IMR-90 (cell line): ENCODE results near the gene MAST3. TPM values are rescaled to one million over a fixed set of nuclear protein-coding genes. Genes with fewer than 3 reads are reported as not detected.

ENCODE experiments used
- ATAC-seq: fragments of 200-7000 bp; cut with Tn5 transposase; 2 replicates; pipeline ENCODE4 v1.9.1; 2020; ENCODE audit warnings: low read depth, mild to moderate bottlenecking, moderate library complexity
- BruUV-seq: library from RNA; stranded (reverse); fragments of 400-500 nt; replicated peaks from 2 replicates; lab custom pipeline; 2021; lab: Mats Ljungman, UMichigan
- CTCF ChIA-PET: fragments of 300-600 bp; formaldehyde crosslinking; extraction: SDS; loops from one replicate; lab custom pipeline; 2021; ENCODE audit warnings: antibody characterized with exemption; lab: Yijun Ruan, JAX
- POLR2A ChIA-PET: fragments of 300-600 bp; sonication (Branson Sonifier 250); formaldehyde crosslinking; loops from one replicate; lab custom pipeline; 2022; ENCODE audit warnings: antibody characterized with exemption; ENCODE audit not compliant: unreplicated experiment; lab: Charles Lee
- DNase-seq: peaks from one replicate; pipeline ENCODE4 v3.0.0; 2013
- H2AFZ ChIP-seq: replicated peaks from 2 replicates; pipeline ENCODE3; 2013; ENCODE audit warnings: low read length, mild to moderate bottlenecking; ENCODE audit not compliant: poor library complexity
- H2AK5ac ChIP-seq: 2 replicates; pipeline ENCODE4 v1.6.1; 2013; ENCODE audit warnings: low read depth, low read length, inconsistent platforms
- H2AK9ac ChIP-seq: replicated peaks from 2 replicates; pipeline ENCODE3; 2013; ENCODE audit warnings: mild to moderate bottlenecking, low read depth, low read length, moderate library complexity; ENCODE audit not compliant: poor library complexity
- H2BK120ac ChIP-seq: 2 replicates; pipeline ENCODE4 v1.6.1; 2013; ENCODE audit warnings: low read depth, low read length, inconsistent platforms
- H2BK15ac ChIP-seq: 3 replicates; pipeline ENCODE4 v1.6.1; 2013; ENCODE audit warnings: low read depth, low read length, inconsistent platforms
- H2BK20ac ChIP-seq: 2 replicates; pipeline ENCODE4 v1.6.1; 2013; ENCODE audit warnings: low read depth, mild to moderate bottlenecking, inconsistent platforms, low read length, moderate library complexity
- H2BK5ac ChIP-seq: 2 replicates; pipeline ENCODE4 v1.6.1; 2013; ENCODE audit warnings: mild to moderate bottlenecking, low read depth, low read length, inconsistent platforms; ENCODE audit not compliant: poor library complexity, severe bottlenecking
- H3K14ac ChIP-seq: replicated peaks from 2 replicates; pipeline ENCODE4 v1.6.1; 2013; ENCODE audit warnings: low read depth, low read length, inconsistent platforms
- H3K18ac ChIP-seq: 2 replicates; pipeline ENCODE4 v1.6.1; 2013; ENCODE audit warnings: low read depth, low read length, control low read depth
- H3K23ac ChIP-seq: 2 replicates; pipeline ENCODE4 v1.6.1; 2013; ENCODE audit warnings: low read depth, low read length, inconsistent platforms
- H3K27ac ChIP-seq: 2 replicates; pipeline ENCODE4 v1.5.1; 2013; ENCODE audit warnings: mild to moderate bottlenecking, control low read depth, low read length; ENCODE audit not compliant: insufficient read depth
- H3K27me3 ChIP-seq: 2 replicates; pipeline ENCODE4 v1.6.1; 2013; ENCODE audit warnings: low read length; ENCODE audit not compliant: control insufficient read depth, insufficient read depth
- H3K36me3 ChIP-seq: 2 replicates; pipeline ENCODE4 v1.6.1; 2013; ENCODE audit warnings: low read length, mixed read lengths; ENCODE audit not compliant: control insufficient read depth, insufficient read depth
- H3K4ac ChIP-seq: 2 replicates; pipeline ENCODE4 v1.6.1; 2013; ENCODE audit warnings: low read depth, low read length, inconsistent platforms
- H3K4me1 ChIP-seq: 2 replicates; pipeline ENCODE4 v1.6.1; 2013; ENCODE audit warnings: low read length, mixed read lengths; ENCODE audit not compliant: control insufficient read depth, insufficient read depth
- H3K4me2 ChIP-seq: 2 replicates; pipeline ENCODE4 v1.6.1; 2013; ENCODE audit warnings: low read depth, mild to moderate bottlenecking, control low read depth, low read length, moderate library complexity
- H3K4me3 ChIP-seq: 2 replicates; pipeline ENCODE4 v1.5.1; 2013; ENCODE audit warnings: low read depth, mild to moderate bottlenecking, control low read depth, low read length, moderate library complexity; ENCODE audit not compliant: insufficient read depth
- H3K56ac ChIP-seq: 2 replicates; pipeline ENCODE4 v1.6.1; 2013; ENCODE audit warnings: low read length, inconsistent platforms; ENCODE audit not compliant: insufficient read depth; ENCODE audit errors: extremely low read depth
- H3K79me1 ChIP-seq, 2 experiments: 2 replicates each; pipeline ENCODE4 v1.6.1; 2013; ENCODE audit warnings: low read length in 2 of 2, inconsistent platforms in 1 of 2, low read depth in 1 of 2
- H3K9ac ChIP-seq: 2 replicates; pipeline ENCODE4 v1.6.1; 2013; ENCODE audit warnings: low read depth, low read length, control low read depth
- H3K9me1 ChIP-seq: 2 replicates; pipeline ENCODE4 v1.6.1; 2013; ENCODE audit warnings: low read length, inconsistent platforms; ENCODE audit not compliant: insufficient read depth
- H3K9me3 ChIP-seq: 2 replicates; pipeline ENCODE4 v1.6.1; 2013; ENCODE audit warnings: low read length; ENCODE audit not compliant: control insufficient read depth, insufficient read depth
- H4K20me1 ChIP-seq: 2 replicates; pipeline ENCODE4 v1.6.1; 2013; ENCODE audit warnings: low read length, inconsistent platforms; ENCODE audit not compliant: insufficient read depth
- H4K5ac ChIP-seq: 2 replicates; pipeline ENCODE4 v1.6.1; 2013; ENCODE audit warnings: mild to moderate bottlenecking, low read depth, low read length, control low read depth
- H4K8ac ChIP-seq, 2 experiments: 2 replicates each; pipeline ENCODE4 v1.6.1; 2013; ENCODE audit warnings: low read depth in 2 of 2, low read length in 2 of 2, control low read depth in 1 of 2, inconsistent platforms in 1 of 2
- H4K91ac ChIP-seq: 2 replicates; pipeline ENCODE4 v1.6.1; 2013; ENCODE audit warnings: low read depth, low read length, inconsistent platforms; ENCODE audit not compliant: insufficient read depth
- BHLHE40 ChIP-seq: fragments of 150-350 bp; IDR thresholded peaks from 2 replicates; pipeline ENCODE4 v1.6.1; 2016; ENCODE audit warnings: mild to moderate bottlenecking, low read depth, low read length
- CEBPB ChIP-seq: IDR thresholded peaks from 2 replicates; pipeline ENCODE4 v1.6.1; 2012; ENCODE audit warnings: low read depth, low read length, improper control_type of control experiment
- CHD1 ChIP-seq: IDR thresholded peaks from 2 replicates; pipeline ENCODE4 v1.6.1; 2012; ENCODE audit warnings: low read depth, low read length, improper control_type of control experiment
- CTCF ChIP-seq: conservative IDR thresholded peaks from 2 replicates; pipeline ENCODE4 v1.5.1; 2012; ENCODE audit warnings: mild to moderate bottlenecking, low read depth, low read length, improper control_type of control experiment
- FOS ChIP-seq: fragments of 150-350 bp; IDR thresholded peaks from 2 replicates; pipeline ENCODE4 v1.6.1; 2016; ENCODE audit warnings: low read depth, low read length
- MAFK ChIP-seq: IDR thresholded peaks from 2 replicates; pipeline ENCODE4 v1.6.1; 2012; ENCODE audit warnings: low read depth, low read length, improper control_type of control experiment
- MAZ ChIP-seq: IDR thresholded peaks from 2 replicates; pipeline ENCODE4 v1.6.1; 2012; ENCODE audit warnings: low read depth, mild to moderate bottlenecking, low read length, improper control_type of control experiment, moderate library complexity, borderline replicate concordance
- MXI1 ChIP-seq: IDR thresholded peaks from 2 replicates; pipeline ENCODE4 v1.6.1; 2012; ENCODE audit warnings: low read depth, mild to moderate bottlenecking, low read length, moderate library complexity, borderline replicate concordance
- NFE2L2 ChIP-seq: fragments of 150-350 bp; IDR thresholded peaks from 2 replicates; pipeline ENCODE4 v1.6.1; 2016; ENCODE audit warnings: low read depth, mild to moderate bottlenecking, low read length
- POLR2A ChIP-seq: IDR thresholded peaks from 2 replicates; pipeline ENCODE4 v1.6.1; 2012; ENCODE audit warnings: mild to moderate bottlenecking, low read depth, low read length
- RAD21 ChIP-seq: IDR thresholded peaks from 2 replicates; pipeline ENCODE4 v1.6.1; 2012; ENCODE audit warnings: low read length, improper control_type of control experiment
- RCOR1 ChIP-seq: IDR thresholded peaks from 2 replicates; pipeline ENCODE4 v1.6.1; 2012; ENCODE audit warnings: mild to moderate bottlenecking, low read length, improper control_type of control experiment; ENCODE audit not compliant: insufficient replicate concordance
- RFX5 ChIP-seq: IDR thresholded peaks from 2 replicates; pipeline ENCODE4 v1.8.0; 2012; ENCODE audit warnings: low read depth, mild to moderate bottlenecking, low read length, moderate library complexity
- SMC3 ChIP-seq: fragments of 150-350 bp; IDR thresholded peaks from 2 replicates; pipeline ENCODE4 v1.6.1; 2016; ENCODE audit warnings: low read depth, mild to moderate bottlenecking, antibody characterized with exemption, low read length, moderate library complexity
- USF2 ChIP-seq: fragments of 150-350 bp; IDR thresholded peaks from 2 replicates; pipeline ENCODE4 v1.6.1; 2017; ENCODE audit warnings: mild to moderate bottlenecking, antibody characterized with exemption, low read length, low read depth
- WGBS, 2 experiments: methylation state at CpG; one replicate each; pipeline versions ENCODE4 v1.1.5 to v1.1.7; 2013; ENCODE audit warnings: missing lambda C conversion rate in 2 of 2; ENCODE audit not compliant: insufficient read length in 1 of 2; ENCODE audit errors: extremely low coverage in 2 of 2; 5-methylcytosine and 5-hydroxymethylcytosine counted together
- dilution Hi-C: fragments of 300-500 bp; cut with HindIII; formaldehyde crosslinking; loops from one replicate; pipeline ENCODE4 v1.14.3; 2018; ENCODE audit warnings: low sequenced_read_pairs; ENCODE audit not compliant: unreplicated experiment
- in situ Hi-C: fragments of 300-500 bp; cut with MboI; formaldehyde crosslinking; loops from 3 replicates; pipeline ENCODE4 v1.14.3; 2019; ENCODE audit warnings: low sequenced_read_pairs, inconsistent platforms, mixed read lengths
- intact Hi-C: fragments of 100-400 bp; cut with micrococcal nuclease; formaldehyde crosslinking; loops from 2 replicates; pipeline ENCODE4 v1.10.0; 2022
- polyA plus RNA-seq, 3 experiments: library from polyadenylated mRNA; depleted of rRNA; stranded (reverse); fragments of >200 nt; gene quantifications; 2 replicates each; pipeline ENCODE4 v1.2.3, GENCODE V29; 2012; ENCODE audit warnings: low replicate concordance in 1 of 3
- total RNA-seq: library from RNA; depleted of rRNA; stranded (reverse); fragments of >200 nt; gene quantifications from 2 replicates; pipeline ENCODE4 v1.2.3, GENCODE V29; 2012
- TF ChIP-seq, protein P1 (sequence below): fragments of 150-350 bp; IDR thresholded peaks from 2 replicates; pipeline ENCODE4 v1.6.1; 2016; ENCODE audit warnings: low read depth, mild to moderate bottlenecking, low read length, moderate library complexity, borderline replicate concordance

Gene MAST3
- total and polyA plus RNA-seq, 2 of the 4 experiments (the other 2 are of a cell fraction) = 1.3 to 4.3 TPM

- H3K23ac ChIP-seq = no peak overlapping the region
- H2AFZ ChIP-seq = no peak overlapping the region
- no peak overlapping the region for H3K9ac ChIP-seq
- peaks cover 8% of the 10 kb centered on the region; the same call in 1 of the 2 replicates for H3K9me1 ChIP-seq
- H2BK120ac ChIP-seq = no peak overlapping the region
- H2BK15ac ChIP-seq = no peak overlapping the region
- H3K56ac ChIP-seq = no peak overlapping the region
- H2BK20ac ChIP-seq = no peak overlapping the region
- no peak overlapping the region for H3K18ac ChIP-seq
- no peak overlapping the region for H2AK5ac ChIP-seq
- no peak for DNase-seq
- WGBS, 2 experiments = no CpG with 5 or more reads among the region's 7 CpGs
- intact Hi-C loops = no loop called here
- TF ChIP-seq CHD1 (no peak), MAFK (no peak), RCOR1 (no peak), MAZ (no peak), RFX5 (no peak), POLR2A (no peak), CTCF (no peak), USF2 (no peak), RAD21 (no peak), NFE2L2 (no peak), MXI1 (no peak), BHLHE40 (no peak), CEBPB (no peak), SMC3 (no peak), FOS (no peak)
- TF ChIP-seq, protein P1, sequence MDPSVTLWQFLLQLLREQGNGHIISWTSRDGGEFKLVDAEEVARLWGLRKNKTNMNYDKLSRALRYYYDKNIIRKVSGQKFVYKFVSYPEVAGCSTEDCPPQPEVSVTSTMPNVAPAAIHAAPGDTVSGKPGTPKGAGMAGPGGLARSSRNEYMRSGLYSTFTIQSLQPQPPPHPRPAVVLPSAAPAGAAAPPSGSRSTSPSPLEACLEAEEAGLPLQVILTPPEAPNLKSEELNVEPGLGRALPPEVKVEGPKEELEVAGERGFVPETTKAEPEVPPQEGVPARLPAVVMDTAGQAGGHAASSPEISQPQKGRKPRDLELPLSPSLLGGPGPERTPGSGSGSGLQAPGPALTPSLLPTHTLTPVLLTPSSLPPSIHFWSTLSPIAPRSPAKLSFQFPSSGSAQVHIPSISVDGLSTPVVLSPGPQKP = no peak
- no peak overlapping the region for H2AK9ac ChIP-seq
- H4K20me1 ChIP-seq = peaks cover 8% of the 10 kb centered on the region
- no peak overlapping the region for H2BK5ac ChIP-seq
- peaks cover 8% of the 10 kb centered on the region for H3K4me1 ChIP-seq
- BruUV-seq = no TSS peak
- ChIA-PET POLR2A (no interaction called here), CTCF (no interaction called here)
- peaks cover 28% of the 10 kb centered on the region for H3K36me3 ChIP-seq
- H3K4me3 ChIP-seq = no peak overlapping the region
- H3K4ac ChIP-seq = no peak overlapping the region
- ATAC-seq = no peak
- H4K5ac ChIP-seq = no peak overlapping the region
- in situ Hi-C loops = loop anchor here (5.0 to 10.0 kb wide), 3 partner anchors 46 to 218 kb away; partner anchors contain the start of genes LSM4 and SSBP4
- H3K27me3 ChIP-seq = no peaks in the 10 kb centered on the region
- no peak overlapping the region for H3K4me2 ChIP-seq
- H3K14ac ChIP-seq = no peak overlapping the region
- peaks cover 7 to 20% of the 10 kb centered on the region in 2 experiments; a peak in 3 of 4 replicates for H3K79me1 ChIP-seq
- no peak overlapping the region for H4K8ac ChIP-seq
- no peaks in the 10 kb centered on the region for H3K9me3 ChIP-seq
- H4K91ac ChIP-seq = no peak overlapping the region
- no peak overlapping the region for H3K27ac ChIP-seq
- dilution Hi-C loops = no loop called here
Observed at GRCh38 chr19:18196511-18196845, 98.9 kb downstream of the MAST3 start.
